Liver (tissue), 9 donors: ENCODE data around the gene NFATC4. TPM values are rescaled to one million over a fixed set of nuclear protein-coding genes. Genes with fewer than 3 reads are reported as not detected.
"Not testable (repeated sequence)": the region's sequence is repeated elsewhere in the genome, so short reads cannot be mapped to it uniquely, and the experiment has no call there.

Experiments used
- DNase-seq: peaks from one replicate; pipeline ENCODE4 v3.0.0-alpha.2; 2017; ENCODE audit warnings: low spot score
- H3K27ac ChIP-seq, 2 donors: one replicate each; pipeline ENCODE4 v1.7.0; 2013; ENCODE audit warnings: inconsistent platforms in 2 of 2, low read length in 2 of 2, control low read depth in 1 of 2, low read depth in 1 of 2, mild to moderate bottlenecking in 1 of 2
- H3K27me3 ChIP-seq, 4 donors: one replicate each; pipeline versions ENCODE4 v1.6.1 to v1.7.0; 2013; ENCODE audit warnings: low read length in 3 of 4, inconsistent platforms in 1 of 4, mild to moderate bottlenecking in 1 of 4, moderate library complexity in 1 of 4; ENCODE audit not compliant: control insufficient read depth in 4 of 4, insufficient read depth in 4 of 4
- H3K36me3 ChIP-seq, 4 donors: one replicate each; pipeline versions ENCODE4 v1.6.1 to v1.7.0; 2013; ENCODE audit warnings: low read length in 3 of 4, mild to moderate bottlenecking in 3 of 4, low read depth in 1 of 4, moderate library complexity in 1 of 4; ENCODE audit not compliant: control insufficient read depth in 4 of 4, insufficient read depth in 3 of 4
- H3K4me1 ChIP-seq, 4 donors: one replicate each; pipeline versions ENCODE4 v1.6.1 to v1.7.0; 2013; ENCODE audit warnings: low read length in 3 of 4, mild to moderate bottlenecking in 3 of 4, moderate library complexity in 1 of 4; ENCODE audit not compliant: control insufficient read depth in 4 of 4, insufficient read depth in 4 of 4
- H3K4me3 ChIP-seq, 3 donors: one replicate each; pipeline versions ENCODE4 v1.6.1 to v1.7.0; 2013; ENCODE audit warnings: low read length in 3 of 3, control low read depth in 1 of 3, low read depth in 1 of 3, mild to moderate bottlenecking in 1 of 3
- H3K9ac ChIP-seq, 2 donors: one replicate each; pipeline ENCODE4 v1.7.0; 2013; ENCODE audit warnings: low read length in 2 of 2, mild to moderate bottlenecking in 2 of 2, moderate library complexity in 2 of 2, control low read depth in 1 of 2, low read depth in 1 of 2
- H3K9me3 ChIP-seq, 4 donors: one replicate each; pipeline versions ENCODE4 v1.6.1 to v1.7.0; 2013; ENCODE audit warnings: low read length in 3 of 4; ENCODE audit not compliant: control insufficient read depth in 4 of 4
- ATF3 ChIP-seq: IDR thresholded peaks from 2 replicates; pipeline ENCODE4 v1.6.1; 2016; ENCODE audit warnings: antibody characterized with exemption
- CTCF ChIP-seq: fragments of 150-350 bp; IDR thresholded peaks from 2 replicates; pipeline ENCODE4 v1.5.1; 2017; ENCODE audit warnings: improper control_type of control experiment, low read depth, low read length; ENCODE audit not compliant: missing input control
- FOXA1 ChIP-seq: IDR thresholded peaks from 2 replicates; pipeline ENCODE4 v1.6.1; 2016; ENCODE audit warnings: antibody characterized with exemption
- GABPA ChIP-seq, 2 donors: IDR thresholded peaks in 1 of 2; conservative IDR thresholded peaks in 1 of 2; 2 replicates each; pipeline ENCODE4 v1.6.1; 2016; ENCODE audit warnings: antibody characterized with exemption in 2 of 2, mild to moderate bottlenecking in 1 of 2, moderate library complexity in 1 of 2
- JUND ChIP-seq, 2 donors: IDR thresholded peaks; 2 replicates each; pipeline ENCODE4 v1.6.1; 2016; ENCODE audit warnings: antibody characterized with exemption in 2 of 2
- MAX ChIP-seq: IDR thresholded peaks from 2 replicates; pipeline ENCODE4 v1.6.1; 2016; ENCODE audit warnings: antibody characterized with exemption
- RAD21 ChIP-seq, 2 donors: IDR thresholded peaks; 2 replicates each; pipeline ENCODE4 v1.6.1; 2016; ENCODE audit warnings: antibody characterized with exemption in 2 of 2, mild to moderate bottlenecking in 2 of 2
- REST ChIP-seq: IDR thresholded peaks from 2 replicates; pipeline ENCODE4 v1.6.1; 2016; ENCODE audit warnings: antibody characterized with exemption, mild to moderate bottlenecking
- RXRA ChIP-seq, 2 donors: IDR thresholded peaks; 2 replicates each; pipeline ENCODE4 v1.6.1; 2017 to 2018; ENCODE audit warnings: antibody characterized with exemption in 2 of 2, mild to moderate bottlenecking in 1 of 2
- YY1 ChIP-seq: IDR thresholded peaks from 2 replicates; pipeline ENCODE4 v1.6.1; 2016; ENCODE audit warnings: antibody characterized with exemption, mild to moderate bottlenecking
- WGBS: extraction: QIAGEN DNeasy Blood & Tissue Kit; methylation state at CpG from one replicate; pipeline ENCODE4 v1.1.7; 2013; 5-methylcytosine and 5-hydroxymethylcytosine counted together
- polyA plus RNA-seq, 2 donors: library from polyadenylated mRNA; stranded (reverse) in 1 of 2; unstranded in 1 of 2; fragments of 200-250 nt in 1 of 2; fragments of >200 nt in 1 of 2; fragmentation: Nextera tagmentation in 1 of 2; extraction: Ambion mirVana in 1 of 2; gene quantifications; one replicate each; pipeline versions ENCODE4 v1.2.1 to v1.2.3, GENCODE V29; 2013 to 2015
- total RNA-seq, 2 donors: library from RNA; depleted of rRNA; stranded (reverse); fragments of >200 nt; gene quantifications; one replicate each; pipeline ENCODE4 v1.2.3, GENCODE V29; 2014
- donor health status: healthy.
- donor health status: healthy.
- donor health status: healthy.
- donor health status: healthy.
- donor health status: healthy.

Gene NFATC4
- total and polyA plus RNA-seq, 4 donors = 1.0 to 3.6 (median 1.8) TPM

- 90% methylated on average over 9 of the region's 9 CpGs for WGBS
- Histone ChIP-seq H3K36me3 (no peaks in the 10 kb centered on the region), H3K27me3 (no peaks in the 10 kb centered on the region), H3K9ac (no peak overlapping the region), H3K4me3 (no peak overlapping the region), H3K4me1 (peaks cover 0 to 6% (median 1%) of the 10 kb centered on the region in 4 donors), H3K27ac (no peak overlapping the region), H3K9me3 (no peaks in the 10 kb centered on the region)
- TF ChIP-seq GABPA (IDR thresholded peaks at IDR 0.05 in 1 of 2, conservative IDR thresholded peaks at IDR 0.05 in 1 of 2) (no peak), REST (no peak), YY1 (no peak), JUND (IDR thresholded peaks at IDR 0.05) (no peak), FOXA1 (no peak), CTCF (no peak), ATF3 (no peak), RXRA (IDR thresholded peaks at IDR 0.05) (no peak)
- no peak for DNase-seq
These were observed 42.0 kb upstream of the NFATC4 start for GRCh38 chr14:24325963-24326362.

GRCh38 chr14:24327303-24327702 is 40.7 kb upstream of the NFATC4 start:
- DNase-seq = no peak
- 82% methylated on average over 2 of the region's 2 CpGs for WGBS
- Histone ChIP-seq H3K9me3 (no peaks in the 10 kb centered on the region), H3K27ac (no peak overlapping the region), H3K36me3 (no peaks in the 10 kb centered on the region), H3K4me3 (no peak overlapping the region), H3K4me1 (peaks cover under 1 to 13% (median 4%) of the 10 kb centered on the region in 4 donors), H3K9ac (no peak overlapping the region), H3K27me3 (no peaks in the 10 kb centered on the region)
- no peak for TF ChIP-seq MAX

GRCh38 chr14:24327914-24328313 is 40.1 kb upstream of the NFATC4 start:
- DNase-seq, H3K27ac ChIP-seq, H3K36me3 ChIP-seq, H3K4me3 ChIP-seq, H3K27me3 ChIP-seq, H3K9me3 ChIP-seq, H3K9ac ChIP-seq: not testable (repeated sequence)
- TF ChIP-seq RAD21 (IDR thresholded peaks at IDR 0.05) = peak; percentile 54 to 67
- peak; percentile 31 for TF ChIP-seq CTCF
- H3K4me1 ChIP-seq = peaks cover 5 to 19% (median 10%) of the 10 kb centered on the region in 4 donors
- 3% methylated on average over 9 of the region's 9 CpGs for WGBS
